H1 (cell line): Measurements from ENCODE around the gene TPM2. TPM values are rescaled to one million over a fixed set of nuclear protein-coding genes. Genes with fewer than 3 reads are reported as not detected.
A peak's percentile ranks its signal among the peaks of the same experiment; 100 is the strongest.

Experiments used
- ASH2L ChIP-seq: fragments of 200-600, 300-600 bp; sonication (generic); IDR thresholded peaks from one replicate; pipeline ENCODE4 v1.7.1; 2017; ENCODE audit warnings: low read length
- CTCF ChIP-seq, 3 experiments: IDR thresholded peaks; 1 replicate in 2 of 3; 2 replicates in 1 of 3; pipeline versions ENCODE4 v1.5.1 to v1.6.1; 2011; ENCODE audit warnings: low read length in 3 of 3, mild to moderate bottlenecking in 3 of 3, inconsistent platforms in 2 of 3, low read depth in 1 of 3, moderate library complexity in 1 of 3; ENCODE audit not compliant: insufficient read depth in 1 of 3; ENCODE audit errors: control extremely low read depth in 1 of 3
- FOSL1 ChIP-seq: IDR thresholded peaks from 2 replicates; pipeline ENCODE4 v1.6.1; 2011; ENCODE audit warnings: mild to moderate bottlenecking, low read depth, low read length, moderate library complexity; ENCODE audit not compliant: insufficient read depth
- HDAC6 ChIP-seq: IDR thresholded peaks from one replicate; pipeline ENCODE4 v1.7.1; 2012; ENCODE audit warnings: low read depth, mild to moderate bottlenecking, inconsistent platforms, low read length, moderate library complexity
- KDM5A ChIP-seq: fragments of 200-600 bp; IDR thresholded peaks from 2 replicates; pipeline ENCODE4 v1.7.1; 2012; ENCODE audit warnings: mild to moderate bottlenecking, low read length, inconsistent platforms, mixed read lengths
- SP4 ChIP-seq: IDR thresholded peaks from 2 replicates; pipeline ENCODE4 v1.6.1; 2012; ENCODE audit warnings: low read length, inconsistent platforms
- polyA plus RNA-seq, 7 experiments: library from polyadenylated mRNA; depleted of rRNA in 3 of 7; stranded (reverse) in 5 of 7; unstranded in 2 of 7; fragments of >200 nt in 5 of 7; fragments of 200-250 nt in 2 of 7; gene quantifications; 1 replicate in 5 of 7; 2 replicates in 1 of 7; 4 replicates in 1 of 7; pipeline versions ENCODE4 v1.2.1 to v1.2.3, GENCODE V29; 2011 to 2013; ENCODE audit warnings: missing spikeins in 2 of 7, mixed read lengths in 2 of 7
- total RNA-seq: library from RNA; stranded (reverse); fragmentation: NEBNext Ultra II Directional; extraction: Animal tissue kit (Norgen Biotek cat#: 25700); gene quantifications from 2 replicates; pipeline ENCODE4 v1.2.1, GENCODE V29; 2021
- TF ChIP-seq, protein P1 (sequence below): fragments of 300-600 bp; sonication (generic); IDR thresholded peaks from 2 replicates; pipeline ENCODE4 v1.7.1; 2012; ENCODE audit warnings: low read length, moderate library complexity, mild to moderate bottlenecking, inconsistent platforms; ENCODE audit not compliant: insufficient replicate concordance

TPM2 gene
- total and polyA plus RNA-seq, 2 of the 8 experiments (the other 6 are each of a cell fraction or from before 2014, with no cell fraction given): 62.5 to 181 TPM

DNA sequence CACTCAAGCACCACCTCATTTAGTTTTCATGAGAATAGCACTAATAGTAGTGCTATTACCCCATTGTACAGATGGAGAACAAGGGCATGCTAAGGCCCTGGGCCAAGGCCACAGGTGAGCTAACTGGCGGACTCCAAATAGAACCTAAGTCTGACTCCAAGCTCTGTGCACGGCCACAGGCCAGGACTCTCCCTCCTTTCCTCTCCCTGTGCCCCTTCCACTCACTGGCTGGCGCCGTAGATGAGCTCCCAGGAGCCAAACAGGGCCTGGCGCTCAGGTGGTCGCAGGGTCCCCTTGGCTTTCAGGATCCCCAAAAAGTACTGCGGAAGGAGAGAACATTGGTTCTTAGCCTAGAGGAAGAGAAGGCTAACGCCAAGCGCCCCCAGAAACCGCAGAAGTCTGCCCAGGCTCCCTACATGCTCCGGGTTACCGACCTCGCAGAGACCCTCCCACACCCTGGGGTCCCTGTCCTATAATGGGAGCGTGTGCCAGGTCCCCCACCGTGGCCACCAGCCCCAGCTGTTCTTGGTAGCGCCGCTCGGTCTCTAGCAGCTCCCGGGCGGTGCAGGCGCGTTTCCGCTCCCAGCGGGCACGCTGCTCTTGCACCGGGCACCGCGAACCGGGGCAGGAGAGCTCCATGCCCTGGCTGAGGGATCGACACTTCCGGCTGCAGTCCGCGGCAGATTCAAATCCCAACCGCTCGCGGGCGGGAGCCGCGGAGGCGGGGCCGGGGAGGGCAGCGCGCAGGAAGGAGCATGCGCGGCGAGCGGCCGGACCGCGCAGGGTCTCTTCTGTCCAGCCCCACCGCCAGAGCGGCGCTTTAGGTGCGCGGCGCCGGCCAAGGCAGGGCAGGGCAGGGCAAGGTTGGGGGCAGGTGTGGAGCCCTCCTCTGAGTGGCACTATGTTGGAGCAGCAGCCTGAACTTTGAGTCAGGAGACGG lies 24.9 kb downstream of the TPM2 start, which contains the start of gene ARHGEF39 (continued):
- TF ChIP-seq, protein P1, sequence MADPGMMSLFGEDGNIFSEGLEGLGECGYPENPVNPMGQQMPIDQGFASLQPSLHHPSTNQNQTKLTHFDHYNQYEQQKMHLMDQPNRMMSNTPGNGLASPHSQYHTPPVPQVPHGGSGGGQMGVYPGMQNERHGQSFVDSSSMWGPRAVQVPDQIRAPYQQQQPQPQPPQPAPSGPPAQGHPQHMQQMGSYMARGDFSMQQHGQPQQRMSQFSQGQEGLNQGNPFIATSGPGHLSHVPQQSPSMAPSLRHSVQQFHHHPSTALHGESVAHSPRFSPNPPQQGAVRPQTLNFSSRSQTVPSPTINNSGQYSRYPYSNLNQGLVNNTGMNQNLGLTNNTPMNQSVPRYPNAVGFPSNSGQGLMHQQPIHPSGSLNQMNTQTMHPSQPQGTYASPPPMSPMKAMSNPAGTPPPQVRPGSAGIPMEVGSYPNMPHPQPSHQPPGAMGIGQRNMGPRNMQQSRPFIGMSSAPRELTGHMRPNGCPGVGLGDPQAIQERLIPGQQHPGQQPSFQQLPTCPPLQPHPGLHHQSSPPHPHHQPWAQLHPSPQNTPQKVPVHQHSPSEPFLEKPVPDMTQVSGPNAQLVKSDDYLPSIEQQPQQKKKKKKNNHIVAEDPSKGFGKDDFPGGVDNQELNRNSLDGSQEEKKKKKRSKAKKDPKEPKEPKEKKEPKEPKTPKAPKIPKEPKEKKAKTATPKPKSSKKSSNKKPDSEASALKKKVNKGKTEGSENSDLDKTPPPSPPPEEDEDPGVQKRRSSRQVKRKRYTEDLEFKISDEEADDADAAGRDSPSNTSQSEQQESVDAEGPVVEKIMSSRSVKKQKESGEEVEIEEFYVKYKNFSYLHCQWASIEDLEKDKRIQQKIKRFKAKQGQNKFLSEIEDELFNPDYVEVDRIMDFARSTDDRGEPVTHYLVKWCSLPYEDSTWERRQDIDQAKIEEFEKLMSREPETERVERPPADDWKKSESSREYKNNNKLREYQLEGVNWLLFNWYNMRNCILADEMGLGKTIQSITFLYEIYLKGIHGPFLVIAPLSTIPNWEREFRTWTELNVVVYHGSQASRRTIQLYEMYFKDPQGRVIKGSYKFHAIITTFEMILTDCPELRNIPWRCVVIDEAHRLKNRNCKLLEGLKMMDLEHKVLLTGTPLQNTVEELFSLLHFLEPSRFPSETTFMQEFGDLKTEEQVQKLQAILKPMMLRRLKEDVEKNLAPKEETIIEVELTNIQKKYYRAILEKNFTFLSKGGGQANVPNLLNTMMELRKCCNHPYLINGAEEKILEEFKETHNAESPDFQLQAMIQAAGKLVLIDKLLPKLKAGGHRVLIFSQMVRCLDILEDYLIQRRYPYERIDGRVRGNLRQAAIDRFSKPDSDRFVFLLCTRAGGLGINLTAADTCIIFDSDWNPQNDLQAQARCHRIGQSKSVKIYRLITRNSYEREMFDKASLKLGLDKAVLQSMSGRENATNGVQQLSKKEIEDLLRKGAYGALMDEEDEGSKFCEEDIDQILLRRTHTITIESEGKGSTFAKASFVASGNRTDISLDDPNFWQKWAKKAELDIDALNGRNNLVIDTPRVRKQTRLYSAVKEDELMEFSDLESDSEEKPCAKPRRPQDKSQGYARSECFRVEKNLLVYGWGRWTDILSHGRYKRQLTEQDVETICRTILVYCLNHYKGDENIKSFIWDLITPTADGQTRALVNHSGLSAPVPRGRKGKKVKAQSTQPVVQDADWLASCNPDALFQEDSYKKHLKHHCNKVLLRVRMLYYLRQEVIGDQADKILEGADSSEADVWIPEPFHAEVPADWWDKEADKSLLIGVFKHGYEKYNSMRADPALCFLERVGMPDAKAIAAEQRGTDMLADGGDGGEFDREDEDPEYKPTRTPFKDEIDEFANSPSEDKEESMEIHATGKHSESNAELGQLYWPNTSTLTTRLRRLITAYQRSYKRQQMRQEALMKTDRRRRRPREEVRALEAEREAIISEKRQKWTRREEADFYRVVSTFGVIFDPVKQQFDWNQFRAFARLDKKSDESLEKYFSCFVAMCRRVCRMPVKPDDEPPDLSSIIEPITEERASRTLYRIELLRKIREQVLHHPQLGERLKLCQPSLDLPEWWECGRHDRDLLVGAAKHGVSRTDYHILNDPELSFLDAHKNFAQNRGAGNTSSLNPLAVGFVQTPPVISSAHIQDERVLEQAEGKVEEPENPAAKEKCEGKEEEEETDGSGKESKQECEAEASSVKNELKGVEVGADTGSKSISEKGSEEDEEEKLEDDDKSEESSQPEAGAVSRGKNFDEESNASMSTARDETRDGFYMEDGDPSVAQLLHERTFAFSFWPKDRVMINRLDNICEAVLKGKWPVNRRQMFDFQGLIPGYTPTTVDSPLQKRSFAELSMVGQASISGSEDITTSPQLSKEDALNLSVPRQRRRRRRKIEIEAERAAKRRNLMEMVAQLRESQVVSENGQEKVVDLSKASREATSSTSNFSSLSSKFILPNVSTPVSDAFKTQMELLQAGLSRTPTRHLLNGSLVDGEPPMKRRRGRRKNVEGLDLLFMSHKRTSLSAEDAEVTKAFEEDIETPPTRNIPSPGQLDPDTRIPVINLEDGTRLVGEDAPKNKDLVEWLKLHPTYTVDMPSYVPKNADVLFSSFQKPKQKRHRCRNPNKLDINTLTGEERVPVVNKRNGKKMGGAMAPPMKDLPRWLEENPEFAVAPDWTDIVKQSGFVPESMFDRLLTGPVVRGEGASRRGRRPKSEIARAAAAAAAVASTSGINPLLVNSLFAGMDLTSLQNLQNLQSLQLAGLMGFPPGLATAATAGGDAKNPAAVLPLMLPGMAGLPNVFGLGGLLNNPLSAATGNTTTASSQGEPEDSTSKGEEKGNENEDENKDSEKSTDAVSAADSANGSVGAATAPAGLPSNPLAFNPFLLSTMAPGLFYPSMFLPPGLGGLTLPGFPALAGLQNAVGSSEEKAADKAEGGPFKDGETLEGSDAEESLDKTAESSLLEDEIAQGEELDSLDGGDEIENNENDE: no peak
- TF ChIP-seq CTCF (IDR thresholded peaks at IDR 0.05; ENCODE audit: control extremely low read depth in 1 of 3, insufficient read depth in 1 of 3, low read depth in 1 of 3, low read length in 3 of 3) (peak; percentile 58 to 65 (median 60); a peak in 3 of 4 replicates), ASH2L (peak; percentile 64), KDM5A (no peak), FOSL1 (no peak), HDAC6 (no peak), SP4 (peak; percentile 71; the same call in 1 of the 2 replicates)
